NK-92 (cell line): Measurements from ENCODE around the gene ZNF511.
A peak's percentile ranks its signal among the peaks of the same experiment; 100 is the strongest.

ENCODE experiments used
- DNase-seq: peaks from one replicate; lab custom pipeline; 2025; ENCODE audit not compliant: unreplicated experiment; lab: John Stamatoyannopoulos, UW

ZNF511 gene

GRCh38 chr10:133292919-133293809 lies 15.6 kb upstream of the ZNF511 start:
- DNase-seq, result no peak

DNA sequence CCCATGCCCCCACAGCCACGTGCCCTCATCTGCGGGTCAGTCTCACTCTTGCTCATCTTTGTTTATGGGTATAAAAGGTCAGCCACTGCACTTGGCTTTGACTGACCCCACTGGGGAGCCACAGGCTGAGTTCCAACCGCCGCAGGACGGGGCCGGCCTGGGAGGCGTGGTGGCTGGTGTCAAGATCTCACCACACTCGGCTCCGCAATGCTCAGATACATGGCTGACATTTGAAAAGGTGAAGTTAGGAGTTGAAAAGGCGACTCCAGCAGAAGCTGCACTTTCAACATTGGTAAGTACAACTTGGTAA lies 14.9 kb upstream of the ZNF511 start:
- no peak for DNase-seq

DNA sequence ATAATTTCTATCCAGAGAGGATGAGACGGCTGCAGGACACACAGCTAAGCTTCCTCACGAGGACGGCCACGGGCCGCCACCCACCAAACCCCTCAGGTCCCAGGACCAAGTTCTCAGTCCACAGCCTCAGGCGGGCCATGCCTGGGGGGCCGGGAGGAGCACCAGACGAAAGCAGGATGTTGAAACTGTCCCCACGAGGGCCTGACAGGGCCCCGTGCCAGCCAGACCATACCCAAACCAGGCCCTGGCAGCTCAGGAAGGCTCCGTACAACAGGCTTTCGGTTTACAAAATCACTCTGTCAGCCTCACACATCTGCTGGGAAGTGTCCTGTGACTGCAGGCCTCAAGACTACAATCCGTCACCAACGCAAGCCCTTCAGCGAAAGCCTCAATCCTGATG lies 14.5 kb upstream of the ZNF511 start:
- DNase-seq, result no peak

DNA sequence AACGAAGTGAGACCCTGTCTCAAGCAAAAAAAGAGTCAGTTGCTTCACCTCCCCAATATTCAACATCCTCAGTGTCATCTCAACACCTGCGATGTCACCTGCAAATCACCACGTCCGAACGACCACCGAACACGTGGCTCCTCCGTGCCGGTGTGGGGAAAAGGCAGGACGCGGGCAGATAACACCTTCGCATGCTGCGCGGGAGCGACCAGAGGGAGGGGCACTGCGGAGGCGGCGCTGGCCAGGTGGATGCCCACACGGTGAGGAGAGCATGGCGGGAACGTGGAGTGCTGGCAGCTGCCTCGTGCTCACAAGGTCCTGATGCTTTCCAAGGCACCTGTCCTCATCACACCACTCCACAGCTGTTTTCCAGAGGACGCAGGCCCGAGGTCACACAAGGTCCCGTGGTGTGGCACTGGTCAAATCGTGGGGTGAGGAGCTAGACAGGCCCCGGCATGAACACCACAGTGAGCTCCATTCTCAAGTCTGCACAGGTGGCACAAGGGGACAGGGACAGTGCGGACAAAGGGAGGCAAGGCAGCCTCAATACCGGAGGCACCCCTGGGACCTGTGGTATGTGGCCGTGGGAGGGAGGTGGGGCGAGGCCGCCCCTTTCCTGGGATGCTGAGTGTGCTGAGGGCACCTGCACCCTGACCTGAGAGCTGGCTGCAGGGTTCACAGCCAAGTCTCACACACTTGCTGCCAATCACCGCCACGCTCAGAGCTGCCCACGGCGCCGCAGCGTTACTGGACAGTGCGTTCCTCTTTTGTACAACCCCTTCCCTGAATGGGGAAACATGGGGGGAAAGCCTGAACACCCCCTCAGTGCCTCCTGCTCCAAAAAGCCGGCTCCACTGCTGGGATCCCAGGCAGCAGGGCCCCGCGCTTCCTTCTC lies 13.0 kb upstream of the ZNF511 start:
- no peak for DNase-seq

GRCh38 chr10:133297504-133297903 lies 11.2 kb upstream of the ZNF511 start:
- no peak for DNase-seq

DNA sequence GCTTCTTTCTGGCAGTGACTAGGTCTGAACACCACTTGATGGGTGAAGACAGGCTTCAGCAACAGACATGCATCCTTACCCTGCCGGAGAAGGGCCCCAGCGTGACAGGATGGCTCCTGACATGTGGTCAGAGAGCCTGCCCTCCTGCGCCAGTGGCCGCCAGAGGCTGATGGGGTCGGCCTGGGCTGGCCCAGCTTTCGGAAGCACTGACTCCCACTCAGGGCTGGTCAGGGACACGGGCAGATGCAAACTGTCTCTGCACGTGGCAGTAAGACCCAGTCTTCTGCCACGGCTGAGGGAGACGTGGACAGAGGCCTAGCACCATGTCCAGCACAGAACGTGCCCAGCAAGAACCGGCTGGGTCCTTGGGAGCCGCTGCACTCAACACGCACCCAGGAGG lies 10.2 kb upstream of the ZNF511 start:
- no peak for DNase-seq

GRCh38 chr10:133299224-133299623 lies 9.5 kb upstream of the ZNF511 start:
- no peak for DNase-seq

DNA sequence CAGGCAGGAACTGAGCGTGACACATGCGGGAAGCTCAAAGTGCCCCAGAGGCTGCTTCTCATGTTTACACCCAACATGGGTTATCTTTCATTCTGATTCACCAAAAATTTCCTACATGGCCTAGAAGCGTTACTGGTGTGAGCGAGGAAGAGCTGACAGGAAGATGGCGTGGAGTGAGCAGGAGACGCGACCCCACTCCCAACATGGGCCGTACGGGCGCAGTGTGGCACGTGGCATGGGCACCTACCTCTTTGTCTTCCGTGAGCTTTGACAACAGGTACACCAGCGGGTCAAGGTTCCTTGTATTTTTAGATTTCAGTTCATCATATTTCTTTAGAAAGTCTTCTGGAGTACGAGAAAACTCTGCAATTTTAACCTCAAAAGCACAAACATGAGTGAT lies 9.0 kb upstream of the ZNF511 start:
- no peak for DNase-seq

GRCh38 chr10:133302230-133302629 lies 6.5 kb upstream of the ZNF511 start:
- DNase-seq, result no peak

DNA sequence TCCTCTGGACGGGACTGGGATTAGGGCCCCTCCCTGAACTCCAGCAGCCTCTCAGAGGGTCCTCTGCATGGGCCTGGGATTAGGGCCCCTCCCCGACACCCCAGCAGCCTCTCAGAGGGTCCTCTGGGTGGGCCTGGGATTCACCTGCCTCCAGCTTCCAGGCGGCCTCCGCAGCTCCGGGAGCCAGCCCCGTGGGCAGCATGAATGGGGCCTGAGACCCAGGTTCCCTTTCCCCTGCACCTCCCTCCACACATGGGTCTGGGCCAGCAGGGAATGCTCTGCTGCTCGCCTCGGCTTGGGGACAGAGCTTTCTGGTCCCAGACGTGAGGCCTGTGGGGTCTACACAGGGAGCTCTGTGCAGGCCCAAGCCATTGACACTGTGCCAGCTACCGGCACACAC lies 5.5 kb upstream of the ZNF511 start:
- no peak for DNase-seq

GRCh38 chr10:133306097-133306476 lies 2.6 kb upstream of the ZNF511 start:
- no peak for DNase-seq

- DNase-seq, result no peak
These were observed 1.8 kb upstream of the ZNF511 start for GRCh38 chr10:133306941-133307379.

DNA sequence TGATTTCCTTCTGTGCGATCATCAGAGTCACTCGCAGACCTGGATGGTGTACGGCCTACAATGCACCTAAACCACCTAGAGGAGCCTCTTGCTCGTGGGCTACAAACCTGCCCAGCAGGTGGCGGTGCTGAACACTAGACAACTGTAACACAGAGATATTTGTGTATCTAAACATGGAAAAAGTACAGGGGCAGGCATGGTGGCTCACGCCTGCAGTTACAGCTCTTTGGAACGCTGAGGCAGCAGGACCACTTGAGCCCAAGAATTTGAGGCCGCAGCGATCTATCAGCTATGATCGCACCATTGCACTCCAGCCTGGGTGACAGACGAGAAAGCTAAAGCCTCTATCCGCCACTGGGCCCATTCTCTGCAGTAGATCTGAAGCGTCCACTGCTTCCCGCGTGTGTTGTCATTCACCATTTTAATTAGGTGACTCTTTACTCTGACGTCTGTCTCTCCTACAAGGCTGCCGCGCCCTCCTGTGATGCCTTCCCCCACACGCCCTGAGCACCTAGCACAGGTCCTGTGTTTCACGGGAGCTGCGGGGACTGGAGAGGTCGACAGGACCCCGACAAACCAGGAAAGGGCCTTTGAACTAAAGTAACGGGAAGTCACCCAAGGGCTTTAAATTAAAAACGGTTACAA lies 816 bp upstream of the ZNF511 start:
- DNase-seq, result peak; percentile 22

GRCh38 chr10:133309100-133309719 lies 496 bp downstream of the ZNF511 start:
- DNase-seq, result peak; percentile 26

- no peak for DNase-seq
These were observed 1.1 kb downstream of the ZNF511 start for GRCh38 chr10:133309720-133310398.

DNA sequence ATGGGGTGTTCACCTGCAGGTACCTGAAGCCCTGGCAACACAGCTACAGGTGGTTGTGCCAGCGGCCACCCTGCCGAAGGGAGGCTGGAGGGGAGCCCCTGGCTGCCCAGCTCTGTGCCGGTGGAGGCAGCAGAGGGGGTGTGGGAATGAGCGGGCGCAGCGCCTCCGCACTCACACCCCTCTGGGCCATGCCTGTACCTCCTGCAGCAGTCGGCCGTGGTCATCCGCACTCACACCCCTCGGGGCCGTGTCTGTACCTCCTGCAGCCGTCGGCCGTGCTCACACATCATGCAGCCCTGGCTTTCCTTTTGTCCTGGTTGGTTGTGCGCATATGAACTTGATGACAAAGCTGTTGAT lies 1.7 kb downstream of the ZNF511 start:
- DNase-seq, result no peak

DNA sequence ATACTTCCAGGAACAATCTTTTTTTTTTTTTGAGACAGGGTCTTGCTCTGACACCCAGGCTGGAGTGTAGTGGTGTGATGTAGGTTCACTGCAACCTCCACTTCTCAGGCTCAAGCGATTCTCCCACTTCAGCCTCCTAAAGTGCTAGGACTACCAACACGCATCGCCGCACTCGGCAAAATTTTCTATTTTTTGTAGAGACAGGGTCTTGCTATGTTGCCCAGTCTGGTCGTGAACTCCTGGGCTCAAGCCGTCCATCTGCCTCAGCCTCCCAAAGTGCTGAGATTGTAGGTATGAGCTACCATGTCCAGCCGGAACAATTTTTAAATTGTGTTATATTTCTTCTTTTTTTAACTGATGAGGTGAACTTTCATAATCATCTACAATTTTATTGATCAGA lies 2.1 kb downstream of the ZNF511 start:
- no peak for DNase-seq

DNA sequence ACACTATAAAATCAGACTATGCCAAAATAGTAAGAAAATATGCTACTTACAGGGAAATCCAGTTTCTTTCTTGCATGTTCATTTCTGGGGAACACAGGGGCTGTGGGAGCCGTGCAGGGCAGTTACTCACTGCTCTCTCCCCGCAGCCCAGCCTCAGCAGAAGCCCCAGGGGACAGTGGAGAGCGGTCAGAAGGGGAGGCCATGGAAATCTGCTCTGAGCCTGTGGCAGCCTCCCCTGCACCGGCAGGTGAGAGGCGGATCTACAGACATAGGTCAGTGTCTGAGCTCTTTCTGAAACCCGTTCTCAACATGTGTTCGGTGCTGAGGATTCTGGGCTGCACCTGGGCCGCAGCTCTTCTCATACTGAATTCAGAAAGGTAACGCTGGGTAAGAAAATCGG lies 2.9 kb downstream of the ZNF511 start:
- no peak for DNase-seq

DNA sequence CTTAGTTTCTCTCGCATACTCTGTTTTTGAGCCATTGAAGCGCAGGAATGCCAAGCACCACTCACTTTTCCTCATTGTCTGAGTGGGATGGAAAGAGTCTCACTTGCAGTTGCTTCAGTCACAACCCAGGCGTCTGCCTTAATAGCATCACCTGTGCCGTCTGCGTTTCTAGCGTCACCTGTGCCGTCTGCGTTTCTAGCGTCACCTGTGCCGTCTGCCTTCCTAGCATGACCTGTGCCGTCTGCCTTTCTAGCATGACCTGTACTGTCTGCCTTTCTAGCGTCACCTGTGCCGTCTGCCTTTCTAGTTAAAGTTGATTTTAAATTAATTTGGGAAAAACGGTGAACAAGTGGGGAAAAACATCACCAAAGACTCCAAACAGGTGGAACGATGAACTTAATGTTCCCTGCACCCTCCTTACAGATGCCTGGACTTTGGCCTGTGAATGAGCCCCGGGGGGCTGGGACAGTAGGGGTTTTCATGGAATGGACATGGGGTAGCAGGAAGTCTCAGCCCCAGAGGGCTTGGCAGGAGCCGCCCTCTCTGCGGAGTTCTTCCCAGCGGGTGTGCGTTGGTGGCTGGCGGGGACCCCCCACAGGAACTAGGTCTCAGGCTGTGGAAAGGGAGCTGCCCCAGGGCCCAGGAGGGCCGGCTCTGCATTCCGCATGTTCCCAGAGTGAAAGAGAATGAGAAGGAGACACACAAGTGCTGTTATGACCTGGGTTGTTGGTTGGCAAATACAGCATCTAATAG lies 3.5 kb downstream of the ZNF511 start:
- DNase-seq, result no peak

- no peak for DNase-seq
These were observed 4.0 kb downstream of the ZNF511 start for GRCh38 chr10:133312769-133313145.
